GM12891 (cell line): ENCODE results near the gene ELMO1.

ENCODE experiments used
- POLR2A ChIP-seq: IDR thresholded peaks from 2 replicates; pipeline ENCODE4 v1.6.1; 2011; ENCODE audit warnings: low read depth, low read length, control low read depth
- POLR2AphosphoS5 ChIP-seq: IDR thresholded peaks from 2 replicates; pipeline ENCODE4 v1.6.1; 2011; ENCODE audit warnings: low read depth, low read length, control low read depth
- SPI1 ChIP-seq: IDR thresholded peaks from 2 replicates; pipeline ENCODE4 v1.6.1; 2011; ENCODE audit warnings: low read depth, low read length, control low read depth
- TAF1 ChIP-seq: IDR thresholded peaks from 2 replicates; pipeline ENCODE4 v1.6.1; 2011; ENCODE audit warnings: low read depth, low read length, control low read depth

GRCh38 chr7:37480041-37481031 is 31.7 kb upstream of the ELMO1 start:
- TF ChIP-seq POLR2A (no peak), POLR2AphosphoS5 (no peak), TAF1 (no peak), SPI1 (no peak)
